Panc1 (cell line): ENCODE data around the gene DHFR2. TPM values are rescaled to one million over a fixed set of nuclear protein-coding genes. Genes with fewer than 3 reads are reported as not detected.

Source experiments
- ATAC-seq: fragments of 200-7000 bp; cut with Tn5 transposase; 2 replicates; pipeline ENCODE4 v1.9.1; 2020; ENCODE audit warnings: mild to moderate bottlenecking, moderate library complexity
- BruUV-seq: library from RNA; stranded (reverse); fragments of 400-500 nt; replicated peaks from 2 replicates; lab custom pipeline; 2021; lab: Mats Ljungman, UMichigan
- CTCF ChIA-PET: fragments of 300-600 bp; sonication (Branson Sonifier 250); formaldehyde crosslinking; loops from one replicate; lab custom pipeline; 2022; ENCODE audit warnings: antibody characterized with exemption; lab: Charles Lee
- POLR2A ChIA-PET: fragments of 300-600 bp; sonication (Branson Sonifier 250); formaldehyde crosslinking; loops from one replicate; lab custom pipeline; 2022; ENCODE audit warnings: antibody characterized with exemption; lab: Charles Lee
- DNase-seq: peaks from one replicate; pipeline ENCODE4 v3.0.0-alpha.2; 2010; ENCODE audit warnings: low read depth, low spot score
- H3K27ac ChIP-seq: 2 replicates; pipeline ENCODE4 v1.5.1; 2011; ENCODE audit warnings: mild to moderate bottlenecking, low read length, inconsistent platforms
- H3K27me3 ChIP-seq: fragments of 200-500 bp; sonication (Bioruptor generic); 2 replicates; pipeline ENCODE4 v1.6.0; 2014; ENCODE audit warnings: low read length, inconsistent platforms; ENCODE audit not compliant: control insufficient read depth, insufficient read depth
- H3K36me3 ChIP-seq: fragments of 200-500 bp; sonication (Bioruptor generic); 2 replicates; pipeline ENCODE4 v1.5.1; 2014; ENCODE audit warnings: inconsistent platforms, mild to moderate bottlenecking, low read length, moderate library complexity; ENCODE audit not compliant: control insufficient read depth, insufficient read depth
- H3K4me1 ChIP-seq: 2 replicates; pipeline ENCODE4 v1.5.1; 2011; ENCODE audit warnings: inconsistent platforms, mild to moderate bottlenecking, low read length, moderate library complexity; ENCODE audit not compliant: control insufficient read depth, insufficient read depth
- H3K4me3 ChIP-seq, 2 experiments: 2 replicates each; pipeline ENCODE4 v1.5.1; 2011 to 2012; ENCODE audit warnings: low read depth in 2 of 2, low read length in 2 of 2, mild to moderate bottlenecking in 2 of 2, inconsistent platforms in 1 of 2, moderate library complexity in 1 of 2
- H3K9me3 ChIP-seq: fragments of 200-500 bp; sonication (Bioruptor generic); 2 replicates; pipeline ENCODE4 v1.5.1; 2014; ENCODE audit warnings: low read depth, mild to moderate bottlenecking, inconsistent platforms, low read length, moderate library complexity; ENCODE audit not compliant: control insufficient read depth, insufficient read depth
- POLR2AphosphoS5 ChIP-seq: IDR thresholded peaks from 2 replicates; pipeline ENCODE4 v1.6.1; 2012; ENCODE audit warnings: mild to moderate bottlenecking, low read depth, low read length, moderate library complexity
- SIN3A ChIP-seq: IDR thresholded peaks from 2 replicates; pipeline ENCODE4 v1.6.1; 2012; ENCODE audit warnings: low read depth, mild to moderate bottlenecking, low read length, moderate library complexity, borderline replicate concordance; ENCODE audit not compliant: insufficient read depth
- TCF7L2 ChIP-seq: IDR thresholded peaks from 2 replicates; pipeline ENCODE4 v1.6.1; 2011; ENCODE audit warnings: mild to moderate bottlenecking, low read depth, low read length, inconsistent platforms
- in situ Hi-C: cut with HindIII; loops from 2 replicates; pipeline ENCODE4 v1.10.0; 2016; ENCODE audit warnings: low sequenced_read_pairs, low pct_unique_long_range_greater_than_20kb
- intact Hi-C: fragments of 100-400 bp; cut with micrococcal nuclease; formaldehyde crosslinking; loops from one replicate; pipeline ENCODE4 v1.10.0; 2022; ENCODE audit not compliant: unreplicated experiment
- total RNA-seq: library from RNA; stranded (reverse); gene quantifications from one replicate; pipeline ENCODE4 v1.2.1, GENCODE V29; 2021; ENCODE audit not compliant: unreplicated experiment
- TF ChIP-seq, protein P1 (sequence below), 2 experiments: IDR thresholded peaks; 2 replicates each; pipeline ENCODE4 v1.6.1; 2011 to 2012; ENCODE audit warnings: low read depth in 2 of 2, control low read depth in 1 of 2, low read length in 1 of 2, mild to moderate bottlenecking in 1 of 2, moderate library complexity in 1 of 2; ENCODE audit not compliant: insufficient read depth in 1 of 2
- TF ChIP-seq, protein P2 (sequence below): fragments of 450-650 bp; IDR thresholded peaks from 2 replicates; pipeline ENCODE4 v1.5.1; 2017; ENCODE audit warnings: mild to moderate bottlenecking

Gene DHFR2
- total RNA-seq, 1 experiment from 2014 or later: 2.7 TPM

DNA sequence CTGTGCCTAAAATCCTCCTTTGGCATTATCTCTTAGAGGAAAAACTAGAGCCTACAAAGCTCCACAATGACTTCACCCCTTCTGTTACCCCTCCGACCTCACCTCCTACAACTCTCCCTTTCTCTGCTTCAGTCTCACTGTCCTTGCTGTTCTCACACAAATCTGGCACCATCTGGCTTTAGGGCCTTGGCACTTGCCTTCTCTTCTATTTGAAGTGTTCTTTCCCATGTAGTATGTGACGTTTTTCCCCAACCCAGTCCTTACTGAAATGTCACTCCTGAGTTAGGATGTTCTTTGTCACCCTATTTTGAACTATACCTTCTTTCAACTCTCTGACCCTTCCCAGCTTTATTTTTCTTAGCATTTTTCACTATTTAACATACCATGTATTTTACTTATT, 43.1 kb downstream of the DHFR2 start:
- no peaks in the 10 kb centered on the region for H3K9me3 ChIP-seq
- no peak overlapping the region for H3K27ac ChIP-seq
- no TSS peak for BruUV-seq
- no peaks in the 10 kb centered on the region for H3K27me3 ChIP-seq
- H3K4me3 ChIP-seq: no peak overlapping the region
- intact Hi-C loops: no loop called here
- no peaks in the 10 kb centered on the region for H3K4me1 ChIP-seq
- TF ChIP-seq POLR2AphosphoS5: no peak
- no peak for TF ChIP-seq SIN3A
- TF ChIP-seq, protein P1, sequence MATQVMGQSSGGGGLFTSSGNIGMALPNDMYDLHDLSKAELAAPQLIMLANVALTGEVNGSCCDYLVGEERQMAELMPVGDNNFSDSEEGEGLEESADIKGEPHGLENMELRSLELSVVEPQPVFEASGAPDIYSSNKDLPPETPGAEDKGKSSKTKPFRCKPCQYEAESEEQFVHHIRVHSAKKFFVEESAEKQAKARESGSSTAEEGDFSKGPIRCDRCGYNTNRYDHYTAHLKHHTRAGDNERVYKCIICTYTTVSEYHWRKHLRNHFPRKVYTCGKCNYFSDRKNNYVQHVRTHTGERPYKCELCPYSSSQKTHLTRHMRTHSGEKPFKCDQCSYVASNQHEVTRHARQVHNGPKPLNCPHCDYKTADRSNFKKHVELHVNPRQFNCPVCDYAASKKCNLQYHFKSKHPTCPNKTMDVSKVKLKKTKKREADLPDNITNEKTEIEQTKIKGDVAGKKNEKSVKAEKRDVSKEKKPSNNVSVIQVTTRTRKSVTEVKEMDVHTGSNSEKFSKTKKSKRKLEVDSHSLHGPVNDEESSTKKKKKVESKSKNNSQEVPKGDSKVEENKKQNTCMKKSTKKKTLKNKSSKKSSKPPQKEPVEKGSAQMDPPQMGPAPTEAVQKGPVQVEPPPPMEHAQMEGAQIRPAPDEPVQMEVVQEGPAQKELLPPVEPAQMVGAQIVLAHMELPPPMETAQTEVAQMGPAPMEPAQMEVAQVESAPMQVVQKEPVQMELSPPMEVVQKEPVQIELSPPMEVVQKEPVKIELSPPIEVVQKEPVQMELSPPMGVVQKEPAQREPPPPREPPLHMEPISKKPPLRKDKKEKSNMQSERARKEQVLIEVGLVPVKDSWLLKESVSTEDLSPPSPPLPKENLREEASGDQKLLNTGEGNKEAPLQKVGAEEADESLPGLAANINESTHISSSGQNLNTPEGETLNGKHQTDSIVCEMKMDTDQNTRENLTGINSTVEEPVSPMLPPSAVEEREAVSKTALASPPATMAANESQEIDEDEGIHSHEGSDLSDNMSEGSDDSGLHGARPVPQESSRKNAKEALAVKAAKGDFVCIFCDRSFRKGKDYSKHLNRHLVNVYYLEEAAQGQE (IDR thresholded peaks at IDR 0.05; ENCODE audit: insufficient read depth in 1 of 2, low read depth in 2 of 2, low read length in 1 of 2): no peak
- no peak for TF ChIP-seq TCF7L2
- TF ChIP-seq, protein P2, sequence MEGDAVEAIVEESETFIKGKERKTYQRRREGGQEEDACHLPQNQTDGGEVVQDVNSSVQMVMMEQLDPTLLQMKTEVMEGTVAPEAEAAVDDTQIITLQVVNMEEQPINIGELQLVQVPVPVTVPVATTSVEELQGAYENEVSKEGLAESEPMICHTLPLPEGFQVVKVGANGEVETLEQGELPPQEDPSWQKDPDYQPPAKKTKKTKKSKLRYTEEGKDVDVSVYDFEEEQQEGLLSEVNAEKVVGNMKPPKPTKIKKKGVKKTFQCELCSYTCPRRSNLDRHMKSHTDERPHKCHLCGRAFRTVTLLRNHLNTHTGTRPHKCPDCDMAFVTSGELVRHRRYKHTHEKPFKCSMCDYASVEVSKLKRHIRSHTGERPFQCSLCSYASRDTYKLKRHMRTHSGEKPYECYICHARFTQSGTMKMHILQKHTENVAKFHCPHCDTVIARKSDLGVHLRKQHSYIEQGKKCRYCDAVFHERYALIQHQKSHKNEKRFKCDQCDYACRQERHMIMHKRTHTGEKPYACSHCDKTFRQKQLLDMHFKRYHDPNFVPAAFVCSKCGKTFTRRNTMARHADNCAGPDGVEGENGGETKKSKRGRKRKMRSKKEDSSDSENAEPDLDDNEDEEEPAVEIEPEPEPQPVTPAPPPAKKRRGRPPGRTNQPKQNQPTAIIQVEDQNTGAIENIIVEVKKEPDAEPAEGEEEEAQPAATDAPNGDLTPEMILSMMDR: no peak
- POLR2A ChIA-PET: no interaction called here
- DNase-seq (no peak), ATAC-seq (no peak)
- CTCF ChIA-PET: no interaction called here
- in situ Hi-C loops: no loop called here
- H3K36me3 ChIP-seq: no peaks in the 10 kb centered on the region

DNA sequence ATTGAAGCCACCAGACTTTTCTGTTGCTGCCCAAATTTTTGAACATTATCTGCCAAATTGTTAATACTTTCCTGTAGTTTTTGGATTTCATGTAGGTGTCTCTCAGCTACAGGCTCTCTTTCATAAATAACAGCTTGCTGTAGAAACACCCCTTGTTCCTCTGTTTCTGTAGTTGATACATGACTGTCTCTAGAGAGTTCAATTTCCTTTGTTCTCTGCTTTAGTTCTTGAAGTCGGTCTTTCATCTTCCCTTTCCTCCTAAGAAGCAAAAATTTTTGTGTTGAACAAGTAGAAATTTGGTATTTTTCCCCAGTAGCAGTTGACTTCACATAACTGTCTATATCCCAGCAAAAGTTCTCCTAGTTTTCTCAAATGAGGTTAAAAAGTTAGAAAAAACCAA, 47.7 kb downstream of the DHFR2 start:
- Histone ChIP-seq H3K4me1 (no peaks in the 10 kb centered on the region), H3K36me3 (no peaks in the 10 kb centered on the region; the same call in 1 of the 2 replicates), H3K4me3 (no peak overlapping the region), H3K27me3 (no peaks in the 10 kb centered on the region), H3K27ac (no peak overlapping the region), H3K9me3 (no peaks in the 10 kb centered on the region)
- DNase-seq (no peak), ATAC-seq (no peak)
- no peak for TF ChIP-seq POLR2AphosphoS5
- TF ChIP-seq, protein P2: no peak
- TF ChIP-seq SIN3A: no peak
- ChIA-PET CTCF (no interaction called here), POLR2A (no interaction called here)
- no TSS peak for BruUV-seq
- in situ Hi-C loops: no loop called here
- intact Hi-C loops: no loop called here
